ENCODE results near the gene GON4L. TPM values are rescaled to one million over a fixed set of nuclear protein-coding genes. Genes with fewer than 3 reads are reported as not detected.

GON4L gene
- total and polyA plus RNA-seq, 2 experiments from 2014 or later, result 45.2 to 93.1 TPM

DNA sequence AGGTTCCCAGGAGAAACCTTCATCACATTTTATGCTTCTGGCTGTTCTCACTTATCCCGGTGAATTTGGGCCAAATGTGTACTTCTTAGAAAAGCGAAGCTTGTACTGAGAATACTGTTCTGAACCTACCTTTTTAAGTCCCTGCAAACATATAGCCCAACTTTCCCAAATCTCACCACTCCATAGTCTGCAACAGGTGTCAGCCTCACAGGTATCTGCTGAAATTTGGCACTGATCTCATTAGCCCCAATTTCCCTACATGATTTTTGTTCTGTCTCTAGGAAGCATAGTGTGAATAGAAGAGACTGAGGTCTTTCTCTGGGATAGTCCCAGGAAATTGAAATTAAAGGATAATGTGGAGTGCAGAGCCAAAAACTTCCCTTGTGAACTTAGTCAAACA, 42.7 kb upstream of the GON4L start (continued):
- TF ChIP-seq, protein P1, sequence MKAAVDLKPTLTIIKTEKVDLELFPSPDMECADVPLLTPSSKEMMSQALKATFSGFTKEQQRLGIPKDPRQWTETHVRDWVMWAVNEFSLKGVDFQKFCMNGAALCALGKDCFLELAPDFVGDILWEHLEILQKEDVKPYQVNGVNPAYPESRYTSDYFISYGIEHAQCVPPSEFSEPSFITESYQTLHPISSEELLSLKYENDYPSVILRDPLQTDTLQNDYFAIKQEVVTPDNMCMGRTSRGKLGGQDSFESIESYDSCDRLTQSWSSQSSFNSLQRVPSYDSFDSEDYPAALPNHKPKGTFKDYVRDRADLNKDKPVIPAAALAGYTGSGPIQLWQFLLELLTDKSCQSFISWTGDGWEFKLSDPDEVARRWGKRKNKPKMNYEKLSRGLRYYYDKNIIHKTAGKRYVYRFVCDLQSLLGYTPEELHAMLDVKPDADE (IDR thresholded peaks at IDR 0.05), result no peak
- TF ChIP-seq CREB1 (CRISPR knock-in tag; IDR thresholded peaks at IDR 0.05; ENCODE audit: low read depth), result no peak

DNA sequence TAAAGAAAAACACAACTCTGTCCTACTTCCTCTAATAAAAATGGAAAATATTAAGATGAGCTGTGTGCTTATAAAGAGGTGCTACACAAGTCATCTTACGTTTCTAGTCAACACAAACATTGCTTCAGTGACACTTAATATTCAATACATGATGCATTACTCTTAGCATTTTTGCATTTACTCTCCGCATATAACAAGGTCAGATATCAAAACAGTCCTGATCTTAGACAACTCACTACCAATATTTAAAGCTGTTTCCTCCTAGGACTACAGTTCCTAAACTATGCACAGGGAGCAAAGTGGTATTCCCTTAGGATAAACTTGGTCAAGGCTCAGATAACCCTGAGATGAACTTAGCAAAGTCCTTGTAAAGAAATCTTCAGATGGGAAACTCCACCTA, 41.9 kb upstream of the GON4L start:
- no peak overlapping the region for H3K4me2 ChIP-seq
- peaks cover 7% of the 10 kb centered on the region; the same call in 1 of the 2 replicates for H3F3A ChIP-seq (replicated peaks; ENCODE audit: low read depth)
- no peak overlapping the region for H3K27ac Mint-ChIP-seq
- H3K27ac ChIP-seq (ENCODE audit: low read depth), result no peak overlapping the region
- no peaks in the 10 kb centered on the region for H4K20me1 ChIP-seq (replicated peaks; ENCODE audit: insufficient read depth)
- DNase-seq (ENCODE audit: low spot score) (no peak), ATAC-seq (no peak)
- no peaks in the 10 kb centered on the region for H3K27me3 ChIP-seq (ENCODE audit: insufficient read depth)
- no peaks in the 10 kb centered on the region for H3K27me3 Mint-ChIP-seq (ENCODE audit: insufficient read depth, low read depth, poor library complexity)
- H3K4me3 Mint-ChIP-seq, result no peak overlapping the region
- no peaks in the 10 kb centered on the region for H3K4me1 ChIP-seq (ENCODE audit: insufficient read depth)
- peaks cover 34% of the 10 kb centered on the region for H3K36me3 ChIP-seq (ENCODE audit: insufficient read depth)
- no peaks in the 10 kb centered on the region for H3K9me2 ChIP-seq (ENCODE audit: insufficient read depth)
- H2AFZ ChIP-seq, result no peak overlapping the region
- H3K9me3 Mint-ChIP-seq, result no peaks in the 10 kb centered on the region
- H3K36me3 Mint-ChIP-seq (ENCODE audit: low read depth), result peaks cover 58% of the 10 kb centered on the region
- no peaks in the 10 kb centered on the region for H3K4me1 Mint-ChIP-seq
- no peaks in the 10 kb centered on the region for H3K79me2 ChIP-seq (replicated peaks; ENCODE audit: insufficient read depth)
- H3K4me3 ChIP-seq, result no peak overlapping the region
- no peak for TF ChIP-seq NANOG (IDR thresholded peaks at IDR 0.05; ENCODE audit: borderline replicate concordance)
- no peak for TF ChIP-seq EZH2 (IDR thresholded peaks at IDR 0.05; ENCODE audit: low read depth, unreplicated experiment)
- TF ChIP-seq STAT1 (IDR thresholded peaks at IDR 0.05; ENCODE audit: unreplicated experiment), result no peak
- no peak for TF ChIP-seq EZH2phosphoT487 (IDR thresholded peaks at IDR 0.05; ENCODE audit: unreplicated experiment)
- TF ChIP-seq, protein P2, sequence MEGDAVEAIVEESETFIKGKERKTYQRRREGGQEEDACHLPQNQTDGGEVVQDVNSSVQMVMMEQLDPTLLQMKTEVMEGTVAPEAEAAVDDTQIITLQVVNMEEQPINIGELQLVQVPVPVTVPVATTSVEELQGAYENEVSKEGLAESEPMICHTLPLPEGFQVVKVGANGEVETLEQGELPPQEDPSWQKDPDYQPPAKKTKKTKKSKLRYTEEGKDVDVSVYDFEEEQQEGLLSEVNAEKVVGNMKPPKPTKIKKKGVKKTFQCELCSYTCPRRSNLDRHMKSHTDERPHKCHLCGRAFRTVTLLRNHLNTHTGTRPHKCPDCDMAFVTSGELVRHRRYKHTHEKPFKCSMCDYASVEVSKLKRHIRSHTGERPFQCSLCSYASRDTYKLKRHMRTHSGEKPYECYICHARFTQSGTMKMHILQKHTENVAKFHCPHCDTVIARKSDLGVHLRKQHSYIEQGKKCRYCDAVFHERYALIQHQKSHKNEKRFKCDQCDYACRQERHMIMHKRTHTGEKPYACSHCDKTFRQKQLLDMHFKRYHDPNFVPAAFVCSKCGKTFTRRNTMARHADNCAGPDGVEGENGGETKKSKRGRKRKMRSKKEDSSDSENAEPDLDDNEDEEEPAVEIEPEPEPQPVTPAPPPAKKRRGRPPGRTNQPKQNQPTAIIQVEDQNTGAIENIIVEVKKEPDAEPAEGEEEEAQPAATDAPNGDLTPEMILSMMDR (conservative IDR thresholded peaks at IDR 0.05; ENCODE audit: low read depth in 2 of 2), result no peak
- TF ChIP-seq ZNF331 (CRISPR knock-in tag; IDR thresholded peaks at IDR 0.05; ENCODE audit: low read depth), result no peak
- TF ChIP-seq, protein P3, sequence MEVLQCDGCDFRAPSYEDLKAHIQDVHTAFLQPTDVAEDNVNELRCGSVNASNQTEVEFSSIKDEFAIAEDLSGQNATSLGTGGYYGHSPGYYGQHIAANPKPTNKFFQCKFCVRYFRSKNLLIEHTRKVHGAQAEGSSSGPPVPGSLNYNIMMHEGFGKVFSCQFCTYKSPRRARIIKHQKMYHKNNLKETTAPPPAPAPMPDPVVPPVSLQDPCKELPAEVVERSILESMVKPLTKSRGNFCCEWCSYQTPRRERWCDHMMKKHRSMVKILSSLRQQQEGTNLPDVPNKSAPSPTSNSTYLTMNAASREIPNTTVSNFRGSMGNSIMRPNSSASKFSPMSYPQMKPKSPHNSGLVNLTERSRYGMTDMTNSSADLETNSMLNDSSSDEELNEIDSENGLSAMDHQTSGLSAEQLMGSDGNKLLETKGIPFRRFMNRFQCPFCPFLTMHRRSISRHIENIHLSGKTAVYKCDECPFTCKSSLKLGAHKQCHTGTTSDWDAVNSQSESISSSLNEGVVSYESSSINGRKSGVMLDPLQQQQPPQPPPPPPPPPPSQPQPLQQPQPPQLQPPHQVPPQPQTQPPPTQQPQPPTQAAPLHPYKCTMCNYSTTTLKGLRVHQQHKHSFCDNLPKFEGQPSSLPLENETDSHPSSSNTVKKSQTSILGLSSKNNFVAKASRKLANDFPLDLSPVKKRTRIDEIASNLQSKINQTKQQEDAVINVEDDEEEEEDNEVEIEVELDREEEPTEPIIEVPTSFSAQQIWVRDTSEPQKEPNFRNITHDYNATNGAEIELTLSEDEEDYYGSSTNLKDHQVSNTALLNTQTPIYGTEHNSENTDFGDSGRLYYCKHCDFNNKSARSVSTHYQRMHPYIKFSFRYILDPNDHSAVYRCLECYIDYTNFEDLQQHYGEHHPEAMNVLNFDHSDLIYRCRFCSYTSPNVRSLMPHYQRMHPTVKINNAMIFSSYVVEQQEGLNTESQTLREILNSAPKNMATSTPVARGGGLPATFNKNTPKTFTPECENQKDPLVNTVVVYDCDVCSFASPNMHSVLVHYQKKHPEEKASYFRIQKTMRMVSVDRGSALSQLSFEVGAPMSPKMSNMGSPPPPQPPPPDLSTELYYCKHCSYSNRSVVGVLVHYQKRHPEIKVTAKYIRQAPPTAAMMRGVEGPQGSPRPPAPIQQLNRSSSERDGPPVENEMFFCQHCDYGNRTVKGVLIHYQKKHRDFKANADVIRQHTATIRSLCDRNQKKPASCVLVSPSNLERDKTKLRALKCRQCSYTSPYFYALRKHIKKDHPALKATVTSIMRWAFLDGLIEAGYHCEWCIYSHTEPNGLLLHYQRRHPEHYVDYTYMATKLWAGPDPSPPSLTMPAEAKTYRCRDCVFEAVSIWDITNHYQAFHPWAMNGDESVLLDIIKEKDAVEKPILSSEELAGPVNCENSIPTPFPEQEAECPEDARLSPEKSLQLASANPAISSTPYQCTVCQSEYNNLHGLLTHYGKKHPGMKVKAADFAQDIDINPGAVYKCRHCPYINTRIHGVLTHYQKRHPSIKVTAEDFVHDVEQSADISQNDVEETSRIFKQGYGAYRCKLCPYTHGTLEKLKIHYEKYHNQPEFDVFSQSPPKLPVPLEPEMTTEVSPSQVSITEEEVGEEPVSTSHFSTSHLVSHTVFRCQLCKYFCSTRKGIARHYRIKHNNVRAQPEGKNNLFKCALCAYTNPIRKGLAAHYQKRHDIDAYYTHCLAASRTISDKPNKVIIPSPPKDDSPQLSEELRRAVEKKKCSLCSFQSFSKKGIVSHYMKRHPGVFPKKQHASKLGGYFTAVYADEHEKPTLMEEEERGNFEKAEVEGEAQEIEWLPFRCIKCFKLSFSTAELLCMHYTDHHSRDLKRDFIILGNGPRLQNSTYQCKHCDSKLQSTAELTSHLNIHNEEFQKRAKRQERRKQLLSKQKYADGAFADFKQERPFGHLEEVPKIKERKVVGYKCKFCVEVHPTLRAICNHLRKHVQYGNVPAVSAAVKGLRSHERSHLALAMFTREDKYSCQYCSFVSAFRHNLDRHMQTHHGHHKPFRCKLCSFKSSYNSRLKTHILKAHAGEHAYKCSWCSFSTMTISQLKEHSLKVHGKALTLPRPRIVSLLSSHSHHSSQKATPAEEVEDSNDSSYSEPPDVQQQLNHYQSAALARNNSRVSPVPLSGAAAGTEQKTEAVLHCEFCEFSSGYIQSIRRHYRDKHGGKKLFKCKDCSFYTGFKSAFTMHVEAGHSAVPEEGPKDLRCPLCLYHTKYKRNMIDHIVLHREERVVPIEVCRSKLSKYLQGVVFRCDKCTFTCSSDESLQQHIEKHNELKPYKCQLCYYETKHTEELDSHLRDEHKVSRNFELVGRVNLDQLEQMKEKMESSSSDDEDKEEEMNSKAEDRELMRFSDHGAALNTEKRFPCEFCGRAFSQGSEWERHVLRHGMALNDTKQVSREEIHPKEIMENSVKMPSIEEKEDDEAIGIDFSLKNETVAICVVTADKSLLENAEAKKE (CRISPR knock-in tag; IDR thresholded peaks at IDR 0.05), result no peak
- TF ChIP-seq, protein P1 (IDR thresholded peaks at IDR 0.05), result no peak
- TF ChIP-seq POLR2AphosphoS5 (IDR thresholded peaks at IDR 0.05; ENCODE audit: low read depth), result no peak
- no peak for TF ChIP-seq ZNF114 (CRISPR knock-in tag; IDR thresholded peaks at IDR 0.05)
- no peak for TF ChIP-seq CREB1 (CRISPR knock-in tag; IDR thresholded peaks at IDR 0.05; ENCODE audit: low read depth)
- TF ChIP-seq, protein P4, sequence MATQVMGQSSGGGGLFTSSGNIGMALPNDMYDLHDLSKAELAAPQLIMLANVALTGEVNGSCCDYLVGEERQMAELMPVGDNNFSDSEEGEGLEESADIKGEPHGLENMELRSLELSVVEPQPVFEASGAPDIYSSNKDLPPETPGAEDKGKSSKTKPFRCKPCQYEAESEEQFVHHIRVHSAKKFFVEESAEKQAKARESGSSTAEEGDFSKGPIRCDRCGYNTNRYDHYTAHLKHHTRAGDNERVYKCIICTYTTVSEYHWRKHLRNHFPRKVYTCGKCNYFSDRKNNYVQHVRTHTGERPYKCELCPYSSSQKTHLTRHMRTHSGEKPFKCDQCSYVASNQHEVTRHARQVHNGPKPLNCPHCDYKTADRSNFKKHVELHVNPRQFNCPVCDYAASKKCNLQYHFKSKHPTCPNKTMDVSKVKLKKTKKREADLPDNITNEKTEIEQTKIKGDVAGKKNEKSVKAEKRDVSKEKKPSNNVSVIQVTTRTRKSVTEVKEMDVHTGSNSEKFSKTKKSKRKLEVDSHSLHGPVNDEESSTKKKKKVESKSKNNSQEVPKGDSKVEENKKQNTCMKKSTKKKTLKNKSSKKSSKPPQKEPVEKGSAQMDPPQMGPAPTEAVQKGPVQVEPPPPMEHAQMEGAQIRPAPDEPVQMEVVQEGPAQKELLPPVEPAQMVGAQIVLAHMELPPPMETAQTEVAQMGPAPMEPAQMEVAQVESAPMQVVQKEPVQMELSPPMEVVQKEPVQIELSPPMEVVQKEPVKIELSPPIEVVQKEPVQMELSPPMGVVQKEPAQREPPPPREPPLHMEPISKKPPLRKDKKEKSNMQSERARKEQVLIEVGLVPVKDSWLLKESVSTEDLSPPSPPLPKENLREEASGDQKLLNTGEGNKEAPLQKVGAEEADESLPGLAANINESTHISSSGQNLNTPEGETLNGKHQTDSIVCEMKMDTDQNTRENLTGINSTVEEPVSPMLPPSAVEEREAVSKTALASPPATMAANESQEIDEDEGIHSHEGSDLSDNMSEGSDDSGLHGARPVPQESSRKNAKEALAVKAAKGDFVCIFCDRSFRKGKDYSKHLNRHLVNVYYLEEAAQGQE (IDR thresholded peaks at IDR 0.05; ENCODE audit: unreplicated experiment), result no peak
